ENCODE data around the gene IGFBP1.

IGFBP1 gene

GRCh38 chr7:45918556-45918955 is 30.3 kb downstream of the IGFBP1 start:
- Histone ChIP-seq H4K20me1 (ENCODE audit: low read depth, low read length) (no peaks in the 10 kb centered on the region), H3K27me3 (ENCODE audit: low read length) (no peaks in the 10 kb centered on the region), H3K9me2 (replicated peaks; ENCODE audit: insufficient read depth, low read length) (no peaks in the 10 kb centered on the region), H3F3A (ENCODE audit: insufficient read depth) (no peaks in the 10 kb centered on the region), H3K9ac (ENCODE audit: low read length) (no peak overlapping the region), H2AFZ (ENCODE audit: low read depth, low read length, severe bottlenecking) (no peak overlapping the region), H3K4me3 (ENCODE audit: insufficient read depth, low read length, poor library complexity, severe bottlenecking) (no peak overlapping the region), H3K79me2 (ENCODE audit: insufficient read depth, low read length) (no peaks in the 10 kb centered on the region), H3K36me3 (ENCODE audit: low read length) (no peaks in the 10 kb centered on the region), H3K4me2 (ENCODE audit: low read depth, low read length, poor library complexity, severe bottlenecking) (no peak overlapping the region), H3K27ac (ENCODE audit: low read depth, low read length) (no peak overlapping the region), H3K9me3 (ENCODE audit: insufficient read depth, low read length) (no peaks in the 10 kb centered on the region)
- TF ChIP-seq CTCF (IDR thresholded peaks at IDR 0.05; ENCODE audit: insufficient read depth, low read length, poor library complexity, severe bottlenecking), result no peak
- TF ChIP-seq EZH2phosphoT487 (conservative IDR thresholded peaks at IDR 0.05; ENCODE audit: low read length), result no peak

- Histone ChIP-seq H2AFZ (ENCODE audit: low read depth, low read length, severe bottlenecking) (no peak overlapping the region), H3F3A (ENCODE audit: insufficient read depth) (no peaks in the 10 kb centered on the region), H3K4me2 (ENCODE audit: low read depth, low read length, poor library complexity, severe bottlenecking) (no peak overlapping the region), H3K27ac (ENCODE audit: low read depth, low read length) (no peak overlapping the region), H3K36me3 (ENCODE audit: low read length) (no peaks in the 10 kb centered on the region), H3K9me3 (ENCODE audit: insufficient read depth, low read length) (no peaks in the 10 kb centered on the region), H3K9ac (ENCODE audit: low read length) (no peak overlapping the region), H4K20me1 (ENCODE audit: low read depth, low read length) (no peaks in the 10 kb centered on the region), H3K79me2 (ENCODE audit: insufficient read depth, low read length) (no peaks in the 10 kb centered on the region), H3K9me2 (replicated peaks; ENCODE audit: insufficient read depth, low read length) (no peaks in the 10 kb centered on the region), H3K27me3 (ENCODE audit: low read length) (no peaks in the 10 kb centered on the region), H3K4me3 (ENCODE audit: insufficient read depth, low read length, poor library complexity, severe bottlenecking) (no peak overlapping the region)
- TF ChIP-seq EZH2phosphoT487 (conservative IDR thresholded peaks at IDR 0.05; ENCODE audit: low read length) (no peak), CTCF (IDR thresholded peaks at IDR 0.05; ENCODE audit: insufficient read depth, low read length, poor library complexity, severe bottlenecking) (no peak)
Observed at GRCh38 chr7:45919231-45919784, 31.0 kb downstream of the IGFBP1 start.

GRCh38 chr7:45919993-45920459 is 31.7 kb downstream of the IGFBP1 start:
- no peak overlapping the region for H3K9ac ChIP-seq (ENCODE audit: low read length)
- H3K9me3 ChIP-seq (ENCODE audit: insufficient read depth, low read length), result no peaks in the 10 kb centered on the region
- H3K27ac ChIP-seq (ENCODE audit: low read depth, low read length), result no peak overlapping the region
- no peak for TF ChIP-seq CTCF (IDR thresholded peaks at IDR 0.05; ENCODE audit: insufficient read depth, low read length, poor library complexity, severe bottlenecking)
- no peak for TF ChIP-seq EZH2phosphoT487 (conservative IDR thresholded peaks at IDR 0.05; ENCODE audit: low read length)
- no peak overlapping the region for H2AFZ ChIP-seq (ENCODE audit: low read depth, low read length, severe bottlenecking)
- no peak overlapping the region for H3K4me3 ChIP-seq (ENCODE audit: insufficient read depth, low read length, poor library complexity, severe bottlenecking)
- no peaks in the 10 kb centered on the region for H3F3A ChIP-seq (ENCODE audit: insufficient read depth)
- no peaks in the 10 kb centered on the region for H3K79me2 ChIP-seq (ENCODE audit: insufficient read depth, low read length)
- H3K36me3 ChIP-seq (ENCODE audit: low read length), result no peaks in the 10 kb centered on the region
- H3K9me2 ChIP-seq (replicated peaks; ENCODE audit: insufficient read depth, low read length), result no peaks in the 10 kb centered on the region
- H3K4me2 ChIP-seq (ENCODE audit: low read depth, low read length, poor library complexity, severe bottlenecking), result no peak overlapping the region
- no peaks in the 10 kb centered on the region for H4K20me1 ChIP-seq (ENCODE audit: low read depth, low read length)
- H3K27me3 ChIP-seq (ENCODE audit: low read length), result no peaks in the 10 kb centered on the region

Data from SU-DHL-6 (cell line).